GM21786 (cell line): ENCODE measurements around the gene FSD1.
"Not testable (repeated sequence)": the region's sequence is repeated elsewhere in the genome, so short reads cannot be mapped to it uniquely, and the experiment has no call there.

Experiments used
- ATAC-seq: cut with Tn5 transposase; IDR thresholded peaks from one replicate; pipeline ENCODE4 v1.9.1; 2021; ENCODE audit not compliant: unreplicated experiment

The FSD1 gene

GRCh38 chr19:4342615-4343369 is 38.4 kb downstream of the FSD1 start:
- ATAC-seq: peak; percentile 86

- ATAC-seq: peak; percentile 36
Observed at GRCh38 chr19:4343370-4344307, 39.2 kb downstream of the FSD1 start, which contains the start of gene MPND. Gene MPND, plus strand, starts transcription at chr19:4343562. Its CDS starts 32 bp downstream, at chr19:4343594.

GRCh38 chr19:4345342-4346019 is 41.1 kb downstream of the FSD1 start:
- ATAC-seq: no peak

GRCh38 chr19:4346020-4346383 is 41.6 kb downstream of the FSD1 start:
- no peak for ATAC-seq

- no peak for ATAC-seq
Observed at GRCh38 chr19:4347521-4347920, 43.1 kb downstream of the FSD1 start.

- ATAC-seq: not testable (repeated sequence)
Observed at GRCh38 chr19:4349225-4349624, 44.8 kb downstream of the FSD1 start.

- ATAC-seq: no peak
Observed at GRCh38 chr19:4350111-4350510, 45.7 kb downstream of the FSD1 start.

GRCh38 chr19:4350726-4351125 is 46.3 kb downstream of the FSD1 start:
- no peak for ATAC-seq

GRCh38 chr19:4352701-4353121 is 48.3 kb downstream of the FSD1 start:
- ATAC-seq: no peak

GRCh38 chr19:4354282-4354681 is 49.9 kb downstream of the FSD1 start:
- no peak for ATAC-seq

- ATAC-seq: no peak
Observed at GRCh38 chr19:4354897-4355296, 50.5 kb downstream of the FSD1 start.

- ATAC-seq: no peak
Observed at GRCh38 chr19:4357095-4357797, 52.8 kb downstream of the FSD1 start.

- ATAC-seq: no peak
Observed at GRCh38 chr19:4357921-4358326, 53.5 kb downstream of the FSD1 start.

GRCh38 chr19:4358709-4359626 is 54.6 kb downstream of the FSD1 start:
- no peak for ATAC-seq

- no peak for ATAC-seq
Observed at GRCh38 chr19:4359627-4360000, 55.2 kb downstream of the FSD1 start.

- no peak for ATAC-seq
Observed at GRCh38 chr19:4360081-4360569, 55.7 kb downstream of the FSD1 start.

- no peak for ATAC-seq
Observed at GRCh38 chr19:4360641-4361151, 56.3 kb downstream of the FSD1 start.

- no peak for ATAC-seq
Observed at GRCh38 chr19:4361152-4362046, 57.0 kb downstream of the FSD1 start.
